Activated T-helper 9 cell treated with anti-CD3 and anti-CD28 coated beads, Interleukin-2, amount 50 U/mL, for 16 hours (primary cell): ENCODE measurements around the gene SNX22.
"Not testable (repeated sequence)": the region's sequence is repeated elsewhere in the genome, so short reads cannot be mapped to it uniquely, and the experiment has no call there.

ENCODE experiments used
- DNase-seq: peaks from one replicate; pipeline ENCODE4 v3.0.0-alpha.2; 2020; ENCODE audit warnings: low read depth

SNX22 gene

DNA sequence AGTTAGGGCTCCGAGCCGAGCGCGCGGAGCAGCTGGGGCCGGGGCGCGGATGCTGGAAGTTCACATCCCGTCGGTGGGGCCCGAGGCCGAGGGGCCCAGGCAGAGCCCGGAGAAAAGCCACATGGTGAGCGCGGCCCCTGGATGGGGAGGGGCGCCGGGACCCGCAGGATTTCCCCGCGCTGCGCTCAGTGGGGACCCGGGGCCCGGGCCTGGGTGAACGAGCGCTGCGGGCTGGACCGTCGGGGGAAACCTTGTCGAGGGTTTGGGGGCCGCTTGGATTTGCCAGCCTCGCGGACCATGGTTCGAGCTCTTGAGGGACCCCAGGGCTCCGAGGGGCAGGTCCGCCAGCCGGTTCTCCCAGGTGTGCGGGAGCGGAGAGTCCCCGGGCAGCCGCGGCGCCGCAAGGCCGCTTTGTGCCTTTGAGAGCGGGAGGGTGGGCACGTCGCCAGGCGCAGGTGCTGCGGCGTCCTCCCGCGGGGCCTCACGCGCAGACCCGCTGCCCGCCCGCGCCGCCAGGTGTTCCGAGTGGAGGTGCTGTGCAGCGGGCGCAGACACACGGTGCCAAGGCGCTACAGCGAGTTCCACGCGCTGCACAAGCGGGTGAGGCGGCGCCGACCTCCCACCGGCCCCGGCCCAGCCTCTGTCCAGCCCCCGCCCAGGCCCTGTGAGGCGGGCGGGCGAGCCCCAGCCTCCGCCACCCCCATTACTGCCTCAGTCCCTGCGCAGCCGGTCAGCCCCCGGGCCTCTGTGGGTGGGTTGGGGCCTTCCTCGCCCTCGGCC, at the start of gene SNX22:
SNX22 (plus strand) TSS at position 5 of the 780 bp plus-strand sequence; CDS start at position 50, 45 bp downstream.
- DNase-seq: no peak

GRCh38 chr15:64102497-64102896, 49.0 kb upstream of the SNX22 start:
- DNase-seq: no peak

DNA sequence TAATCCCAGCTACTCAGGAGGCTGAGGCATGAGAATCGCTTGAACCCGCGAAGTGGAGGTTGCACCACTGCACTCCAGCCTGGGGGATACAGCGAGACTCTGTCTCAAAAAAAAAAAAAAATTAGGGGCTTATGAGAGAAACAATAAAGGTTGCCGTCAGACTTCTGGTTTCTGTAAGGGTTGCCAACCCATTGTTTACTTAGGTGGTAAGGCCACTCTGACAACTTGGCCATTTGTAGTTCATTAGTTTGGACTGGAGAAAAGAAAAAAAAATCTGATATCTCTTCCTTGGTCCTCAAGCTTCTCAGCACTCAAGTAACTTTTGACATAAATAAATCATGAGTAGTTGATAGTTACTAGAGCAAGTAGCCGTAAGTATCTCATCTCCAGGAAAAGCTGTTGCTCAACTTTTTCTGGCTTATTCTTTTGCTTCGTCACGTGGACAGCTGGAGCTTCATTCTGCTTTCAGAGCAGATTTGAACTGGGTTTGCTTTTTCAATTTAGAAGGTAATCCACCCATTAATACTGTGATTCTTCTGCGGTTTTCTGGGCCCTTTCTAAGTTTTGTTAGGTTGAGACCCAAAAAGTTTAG, 46.3 kb upstream of the SNX22 start:
- no peak for DNase-seq

DNA sequence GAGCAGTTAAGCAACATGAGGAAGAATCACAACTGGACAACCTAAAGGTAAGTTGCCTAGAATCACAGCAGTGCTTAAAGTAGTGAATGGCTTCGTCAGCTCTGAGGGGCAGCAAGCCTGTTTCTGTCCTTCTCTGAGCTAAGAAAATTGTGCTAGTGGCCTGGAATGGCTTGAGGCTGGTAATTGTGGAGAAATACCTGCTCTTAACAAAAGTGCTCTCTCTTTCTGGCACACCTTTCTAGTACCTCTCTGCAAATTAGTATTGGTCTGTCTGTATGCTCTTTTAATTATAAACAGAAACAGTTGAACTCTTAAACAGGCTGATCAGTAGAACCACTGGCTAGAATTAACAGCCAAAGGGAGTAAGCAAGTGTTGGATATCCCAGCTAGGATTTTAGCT, 44.2 kb upstream of the SNX22 start:
- no peak for DNase-seq

DNA sequence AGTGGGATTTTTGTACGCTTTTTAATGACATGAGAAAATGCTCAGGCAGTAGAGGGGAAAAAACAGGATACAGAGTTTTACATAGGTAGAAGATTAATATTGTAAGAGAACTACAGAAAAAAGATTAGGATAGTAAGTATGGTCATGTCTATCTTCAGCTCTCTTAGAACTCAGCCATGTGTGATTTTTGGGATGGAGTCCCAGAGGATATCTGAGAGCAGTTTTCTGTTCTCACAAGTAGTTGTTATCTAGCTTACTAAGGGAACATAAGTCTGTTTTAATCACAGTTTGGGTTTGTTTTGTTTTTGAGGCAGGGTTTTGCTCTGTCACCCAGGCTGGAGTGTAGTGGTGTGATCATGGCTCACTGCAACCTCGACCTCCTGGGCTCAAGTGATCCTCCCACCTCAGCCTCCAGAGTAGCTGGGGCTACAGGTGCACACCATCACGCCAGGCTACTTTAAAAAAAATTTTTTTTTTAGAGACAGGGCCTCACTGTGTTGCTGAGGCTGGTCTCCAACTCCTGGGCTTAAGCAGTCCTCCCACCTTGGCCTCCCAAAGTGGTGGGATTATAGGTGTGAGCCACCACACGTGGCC, 41.3 kb upstream of the SNX22 start:
- not testable (repeated sequence) for DNase-seq

- DNase-seq: no peak
Measured at GRCh38 chr15:64110950-64111678, 40.4 kb upstream of the SNX22 start.

DNA sequence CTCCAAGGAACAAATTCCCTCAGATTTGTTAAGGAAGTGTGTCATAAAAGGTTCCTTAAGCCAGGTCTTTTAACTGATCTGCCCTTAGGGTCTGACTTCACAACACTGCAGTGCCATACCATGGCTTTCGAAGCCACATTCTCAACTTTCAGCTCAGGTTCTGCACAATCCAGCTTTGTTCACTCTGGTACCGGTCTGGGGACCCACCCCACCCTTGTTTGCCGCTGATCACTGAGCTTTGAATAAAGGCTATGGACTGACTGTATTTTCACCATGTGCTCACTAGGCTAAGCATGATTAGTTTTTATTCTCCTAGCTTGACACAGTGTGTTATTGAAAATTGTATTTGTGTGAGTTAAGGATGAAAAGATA, 39.9 kb upstream of the SNX22 start:
- no peak for DNase-seq

DNA sequence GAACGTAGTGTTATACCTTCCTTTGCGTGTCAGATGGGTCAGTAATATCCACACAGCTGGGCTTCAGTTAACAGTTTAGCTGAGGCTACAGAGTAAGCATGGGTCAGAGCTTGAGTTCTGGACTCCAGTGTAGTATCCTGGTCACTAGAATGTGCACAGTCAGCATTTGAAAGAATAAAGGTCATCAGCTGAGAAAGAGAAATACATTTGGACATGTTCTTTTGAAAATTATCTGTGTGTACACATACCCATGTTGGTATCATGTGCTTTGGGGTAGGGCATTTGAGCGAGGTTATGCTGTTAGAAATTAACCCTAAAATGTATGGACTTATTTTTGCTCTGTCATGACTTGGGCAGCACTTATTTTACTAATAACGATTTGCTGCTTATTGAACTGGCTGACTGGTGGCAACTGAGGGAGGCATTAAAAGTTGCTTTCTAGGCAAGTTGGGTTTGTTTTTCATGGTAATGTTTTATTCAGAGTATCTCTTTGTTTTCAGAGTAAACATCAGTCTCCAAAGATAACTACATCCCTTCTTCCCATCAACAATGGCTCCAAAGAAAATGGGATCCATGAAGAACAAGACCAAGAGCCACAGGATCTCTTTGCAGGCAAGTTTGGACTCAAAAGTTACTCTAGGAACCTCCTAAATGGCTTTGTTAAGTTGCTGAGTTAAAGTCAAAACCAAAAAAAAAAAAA, 39.3 kb upstream of the SNX22 start:
- DNase-seq: no peak

- DNase-seq: no peak
Measured at GRCh38 chr15:64112904-64113303, 38.6 kb upstream of the SNX22 start.

GRCh38 chr15:64117759-64118487, 33.6 kb upstream of the SNX22 start:
- DNase-seq: no peak

DNA sequence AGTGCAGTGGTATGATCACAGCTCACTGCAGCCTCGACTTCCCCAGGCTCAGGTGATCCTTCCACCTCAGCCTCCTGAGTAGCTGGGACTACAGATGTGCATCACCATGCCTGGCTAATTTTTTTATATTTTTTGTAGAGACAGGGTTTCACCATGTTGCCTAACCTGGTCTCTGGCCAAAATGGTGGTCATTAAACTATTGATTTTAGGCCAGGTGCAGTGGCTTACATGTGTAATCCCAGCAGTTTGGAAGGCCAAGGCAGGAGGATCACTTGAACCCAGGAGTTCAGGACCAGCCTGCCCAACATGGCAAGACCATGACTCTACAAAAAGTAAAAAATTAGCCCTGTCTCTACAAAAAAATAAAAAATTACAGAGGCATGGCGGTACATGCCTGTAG, 31.2 kb upstream of the SNX22 start:
- not testable (repeated sequence) for DNase-seq

GRCh38 chr15:64121614-64122013, 29.9 kb upstream of the SNX22 start:
- no peak for DNase-seq

DNA sequence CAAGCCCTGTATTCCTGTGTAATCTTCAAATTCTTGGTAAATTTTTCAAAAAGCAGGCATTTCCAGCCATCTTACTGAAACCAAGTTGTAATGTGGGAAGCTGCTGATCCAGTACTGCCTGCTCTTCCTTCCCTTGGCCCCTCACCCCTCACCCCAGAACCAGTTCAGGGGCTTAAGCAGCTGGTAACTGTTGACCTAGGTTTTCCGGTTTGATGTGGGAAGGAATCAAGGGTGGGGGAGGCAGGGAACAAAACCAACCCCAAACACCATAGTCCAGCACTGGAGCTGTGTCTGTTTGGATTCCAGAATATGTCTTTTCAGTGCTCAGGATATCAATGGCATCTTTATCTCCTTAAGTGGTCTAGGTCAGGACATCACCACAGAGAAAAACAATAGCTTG, 29.1 kb upstream of the SNX22 start:
- DNase-seq: no peak

- DNase-seq: no peak
Measured at GRCh38 chr15:64122936-64123351, 28.6 kb upstream of the SNX22 start.

GRCh38 chr15:64125978-64126377, 25.6 kb upstream of the SNX22 start:
- DNase-seq: no peak

- DNase-seq: no peak
Measured at GRCh38 chr15:64127521-64128270, 23.8 kb upstream of the SNX22 start.

DNA sequence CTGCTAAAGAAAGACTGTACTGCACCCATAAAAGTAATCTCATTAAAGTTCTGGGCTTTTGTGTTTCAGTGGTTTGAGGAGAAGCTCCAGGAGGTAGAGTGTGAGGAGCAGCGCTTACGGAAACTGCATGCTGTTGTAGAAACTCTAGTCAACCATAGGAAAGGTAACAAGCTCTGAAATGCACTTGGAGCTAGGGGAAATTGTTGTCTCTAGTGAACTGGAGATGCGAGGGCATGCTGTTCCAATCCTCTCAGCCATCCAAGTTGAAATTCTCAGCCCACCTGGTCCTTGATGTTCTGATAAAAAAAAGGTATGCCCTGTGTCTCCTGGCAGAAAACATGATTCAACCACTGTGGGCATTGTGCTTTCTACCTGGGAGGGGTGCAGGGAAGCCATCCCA, 21.4 kb upstream of the SNX22 start:
- DNase-seq: no peak

GRCh38 chr15:64131547-64131946, 20.0 kb upstream of the SNX22 start:
- no peak for DNase-seq

DNA sequence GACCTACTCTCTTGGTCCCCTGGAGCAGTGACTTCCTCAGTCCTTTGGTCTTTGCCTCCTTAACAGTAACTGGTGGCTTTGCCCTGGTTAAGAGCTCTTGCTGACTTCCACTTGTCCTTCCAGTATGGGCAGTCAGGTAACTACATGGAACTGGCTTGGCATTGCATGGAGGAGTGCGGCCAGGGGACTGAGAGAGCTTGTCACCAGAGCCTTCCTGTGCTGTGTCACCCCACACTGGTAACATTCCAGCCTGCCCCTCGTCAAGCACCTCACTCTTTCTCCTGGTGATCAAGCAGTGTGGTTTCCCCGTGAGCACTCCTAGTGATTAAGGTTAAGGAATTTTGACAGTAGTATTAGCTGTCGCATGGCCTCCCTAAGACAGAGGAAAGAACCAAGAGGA, 19.3 kb upstream of the SNX22 start:
- DNase-seq: no peak

- no peak for DNase-seq
Measured at GRCh38 chr15:64133623-64134344, 17.7 kb upstream of the SNX22 start.
